ENCODE data around the gene ALDH5A1.

ALDH5A1 gene

DNA sequence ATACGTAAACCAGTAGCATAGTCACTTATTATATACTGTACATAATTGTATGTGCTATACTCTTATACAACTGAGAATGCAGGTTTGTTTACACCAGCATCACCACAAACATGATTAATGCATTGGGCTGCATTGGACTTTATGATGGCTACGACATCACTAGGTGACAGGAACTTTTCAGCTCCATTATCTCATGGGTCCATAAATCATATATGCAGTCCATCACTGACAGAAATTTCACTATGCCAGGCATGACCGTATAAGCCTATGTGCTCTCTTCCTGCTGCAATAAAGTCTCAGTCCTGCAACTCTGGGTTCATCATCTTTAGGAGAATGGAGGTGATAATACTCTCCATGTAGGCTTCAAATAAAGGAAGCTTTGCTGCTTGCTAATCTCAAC lies 45.4 kb downstream of the ALDH5A1 start:
- no peak overlapping the region for H3K27ac ChIP-seq (ENCODE audit: low read depth, low read length)
- no peak overlapping the region for H2AFZ ChIP-seq (ENCODE audit: low read depth, low read length, severe bottlenecking)
- no peak overlapping the region for H3K4me2 ChIP-seq (ENCODE audit: low read depth, low read length, poor library complexity, severe bottlenecking)
- no peak overlapping the region for H3K4me3 ChIP-seq (ENCODE audit: insufficient read depth, low read length, poor library complexity, severe bottlenecking)
- no peaks in the 10 kb centered on the region for H3K9me2 ChIP-seq (replicated peaks; ENCODE audit: insufficient read depth, low read length)
- no peaks in the 10 kb centered on the region for H3F3A ChIP-seq (ENCODE audit: insufficient read depth)
- no peaks in the 10 kb centered on the region for H3K79me2 ChIP-seq (ENCODE audit: insufficient read depth, low read length)
- H3K27me3 ChIP-seq (ENCODE audit: low read length), result no peaks in the 10 kb centered on the region
- no peaks in the 10 kb centered on the region for H3K9me3 ChIP-seq (ENCODE audit: insufficient read depth, low read length)
- no peak for TF ChIP-seq EZH2phosphoT487 (conservative IDR thresholded peaks at IDR 0.05; ENCODE audit: low read length)
- TF ChIP-seq, protein P1, sequence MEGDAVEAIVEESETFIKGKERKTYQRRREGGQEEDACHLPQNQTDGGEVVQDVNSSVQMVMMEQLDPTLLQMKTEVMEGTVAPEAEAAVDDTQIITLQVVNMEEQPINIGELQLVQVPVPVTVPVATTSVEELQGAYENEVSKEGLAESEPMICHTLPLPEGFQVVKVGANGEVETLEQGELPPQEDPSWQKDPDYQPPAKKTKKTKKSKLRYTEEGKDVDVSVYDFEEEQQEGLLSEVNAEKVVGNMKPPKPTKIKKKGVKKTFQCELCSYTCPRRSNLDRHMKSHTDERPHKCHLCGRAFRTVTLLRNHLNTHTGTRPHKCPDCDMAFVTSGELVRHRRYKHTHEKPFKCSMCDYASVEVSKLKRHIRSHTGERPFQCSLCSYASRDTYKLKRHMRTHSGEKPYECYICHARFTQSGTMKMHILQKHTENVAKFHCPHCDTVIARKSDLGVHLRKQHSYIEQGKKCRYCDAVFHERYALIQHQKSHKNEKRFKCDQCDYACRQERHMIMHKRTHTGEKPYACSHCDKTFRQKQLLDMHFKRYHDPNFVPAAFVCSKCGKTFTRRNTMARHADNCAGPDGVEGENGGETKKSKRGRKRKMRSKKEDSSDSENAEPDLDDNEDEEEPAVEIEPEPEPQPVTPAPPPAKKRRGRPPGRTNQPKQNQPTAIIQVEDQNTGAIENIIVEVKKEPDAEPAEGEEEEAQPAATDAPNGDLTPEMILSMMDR (IDR thresholded peaks at IDR 0.05; ENCODE audit: insufficient read depth, low read length, poor library complexity, severe bottlenecking), result no peak
- H3K36me3 ChIP-seq (ENCODE audit: low read length), result peaks cover 7% of the 10 kb centered on the region; the same call in 1 of the 2 replicates
- H3K9ac ChIP-seq (ENCODE audit: low read length), result no peak overlapping the region
- no peaks in the 10 kb centered on the region for H4K20me1 ChIP-seq (ENCODE audit: low read depth, low read length)

DNA sequence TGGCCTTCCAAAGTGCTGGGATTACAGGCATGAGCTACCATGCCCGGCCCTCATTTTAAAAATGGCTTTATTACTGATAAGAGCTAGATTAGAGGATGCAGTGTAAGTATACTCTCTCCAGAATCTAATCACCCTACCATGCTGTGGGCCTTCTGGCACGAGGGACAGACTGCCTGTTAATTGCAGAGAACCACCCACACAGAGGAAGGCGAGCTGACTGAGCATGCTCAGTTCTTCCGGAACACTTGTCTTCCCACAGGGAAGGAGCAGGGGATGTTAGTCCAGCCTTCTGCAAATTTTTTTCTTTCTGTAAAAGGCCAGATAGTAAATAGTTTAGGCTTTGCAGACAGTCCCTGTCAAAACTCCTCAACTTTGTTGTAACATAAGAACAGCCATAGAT lies 48.9 kb downstream of the ALDH5A1 start:
- Histone ChIP-seq H3K9me3 (ENCODE audit: insufficient read depth, low read length) (no peaks in the 10 kb centered on the region), H3K36me3 (ENCODE audit: low read length) (no peaks in the 10 kb centered on the region), H3K4me3 (ENCODE audit: insufficient read depth, low read length, poor library complexity, severe bottlenecking) (no peak overlapping the region), H3K9me2 (replicated peaks; ENCODE audit: insufficient read depth, low read length) (no peaks in the 10 kb centered on the region), H3K79me2 (ENCODE audit: insufficient read depth, low read length) (no peaks in the 10 kb centered on the region), H3K9ac (ENCODE audit: low read length) (no peak overlapping the region), H4K20me1 (ENCODE audit: low read depth, low read length) (no peaks in the 10 kb centered on the region), H2AFZ (ENCODE audit: low read depth, low read length, severe bottlenecking) (no peak overlapping the region), H3K27ac (ENCODE audit: low read depth, low read length) (no peak overlapping the region), H3K27me3 (ENCODE audit: low read length) (no peaks in the 10 kb centered on the region), H3F3A (ENCODE audit: insufficient read depth) (no peaks in the 10 kb centered on the region), H3K4me2 (ENCODE audit: low read depth, low read length, poor library complexity, severe bottlenecking) (no peak overlapping the region)
- TF ChIP-seq, protein P1 (IDR thresholded peaks at IDR 0.05; ENCODE audit: insufficient read depth, low read length, poor library complexity, severe bottlenecking), result no peak
- TF ChIP-seq EZH2phosphoT487 (conservative IDR thresholded peaks at IDR 0.05; ENCODE audit: low read length), result no peak

DNA sequence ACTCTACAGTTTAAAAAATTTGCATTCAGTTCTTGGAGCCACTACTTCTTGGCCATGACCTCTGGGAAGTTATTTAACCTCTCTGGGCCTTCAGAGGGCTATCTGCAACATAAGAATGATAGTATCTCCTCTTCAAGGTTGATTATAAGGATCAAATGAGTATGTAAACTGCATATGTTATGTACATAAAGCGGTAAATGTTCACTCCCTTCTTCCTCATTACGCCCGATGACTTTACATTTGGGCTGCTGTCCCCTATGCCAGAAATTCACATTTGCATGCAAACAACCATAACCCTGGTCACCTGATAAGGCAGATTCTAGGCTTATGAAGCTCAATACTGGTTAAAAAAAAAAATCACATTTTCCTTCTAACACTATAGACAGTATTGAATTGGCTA lies 50.4 kb downstream of the ALDH5A1 start:
- H4K20me1 ChIP-seq (ENCODE audit: low read depth, low read length), result no peaks in the 10 kb centered on the region
- H3F3A ChIP-seq (ENCODE audit: insufficient read depth), result no peaks in the 10 kb centered on the region
- H3K9ac ChIP-seq (ENCODE audit: low read length), result no peak overlapping the region
- no peaks in the 10 kb centered on the region for H3K9me2 ChIP-seq (replicated peaks; ENCODE audit: insufficient read depth, low read length)
- no peak overlapping the region for H3K27ac ChIP-seq (ENCODE audit: low read depth, low read length)
- no peaks in the 10 kb centered on the region for H3K36me3 ChIP-seq (ENCODE audit: low read length)
- H3K79me2 ChIP-seq (ENCODE audit: insufficient read depth, low read length), result no peaks in the 10 kb centered on the region
- TF ChIP-seq, protein P1 (IDR thresholded peaks at IDR 0.05; ENCODE audit: insufficient read depth, low read length, poor library complexity, severe bottlenecking), result no peak
- TF ChIP-seq EZH2phosphoT487 (conservative IDR thresholded peaks at IDR 0.05; ENCODE audit: low read length), result no peak
- H3K9me3 ChIP-seq (ENCODE audit: insufficient read depth, low read length), result no peaks in the 10 kb centered on the region
- H3K27me3 ChIP-seq (ENCODE audit: low read length), result no peaks in the 10 kb centered on the region
- H2AFZ ChIP-seq (ENCODE audit: low read depth, low read length, severe bottlenecking), result no peak overlapping the region
- no peak overlapping the region for H3K4me3 ChIP-seq (ENCODE audit: insufficient read depth, low read length, poor library complexity, severe bottlenecking)
- no peak overlapping the region for H3K4me2 ChIP-seq (ENCODE audit: low read depth, low read length, poor library complexity, severe bottlenecking)
